ENCODE data around the gene UBASH3A. TPM values are rescaled to one million over a fixed set of nuclear protein-coding genes. Genes with fewer than 3 reads are reported as not detected.

UBASH3A gene
- total RNA-seq, 1 donor, result not detected

GRCh38 chr21:42474043-42474831 is 70.5 kb downstream of the UBASH3A start:
- H3K4me3 ChIP-seq (ENCODE audit: low read depth, low read length), result no peak overlapping the region
- DNase-seq (ENCODE audit: low read depth), result no peak
- TF ChIP-seq CTCF (IDR thresholded peaks at IDR 0.05; ENCODE audit: insufficient read depth, low read depth, low read length), result no peak

- no peak overlapping the region for H3K4me3 ChIP-seq (ENCODE audit: low read depth, low read length)
- TF ChIP-seq CTCF (IDR thresholded peaks at IDR 0.05; ENCODE audit: insufficient read depth, low read depth, low read length), result no peak
- DNase-seq (ENCODE audit: low read depth), result no peak
Measured at GRCh38 chr21:42475036-42475435, 71.3 kb downstream of the UBASH3A start.

- no peak for DNase-seq (ENCODE audit: low read depth)
- TF ChIP-seq CTCF (IDR thresholded peaks at IDR 0.05; ENCODE audit: insufficient read depth, low read depth, low read length), result no peak
- H3K4me3 ChIP-seq (ENCODE audit: low read depth, low read length), result no peak overlapping the region
Measured at GRCh38 chr21:42475526-42476387, 72.1 kb downstream of the UBASH3A start.

- DNase-seq (ENCODE audit: low read depth), result no peak
- H3K4me3 ChIP-seq (ENCODE audit: low read depth, low read length), result no peak overlapping the region
- no peak for TF ChIP-seq CTCF (IDR thresholded peaks at IDR 0.05; ENCODE audit: insufficient read depth, low read depth, low read length)
Measured at GRCh38 chr21:42476388-42477331, 73.0 kb downstream of the UBASH3A start.

- no peak for TF ChIP-seq CTCF (IDR thresholded peaks at IDR 0.05; ENCODE audit: insufficient read depth, low read depth, low read length)
- no peak for DNase-seq (ENCODE audit: low read depth)
- no peak overlapping the region for H3K4me3 ChIP-seq (ENCODE audit: low read depth, low read length)
Measured at GRCh38 chr21:42478504-42478903, 74.8 kb downstream of the UBASH3A start.

- no peak for TF ChIP-seq CTCF (IDR thresholded peaks at IDR 0.05; ENCODE audit: insufficient read depth, low read depth, low read length)
- no peak overlapping the region for H3K4me3 ChIP-seq (ENCODE audit: low read depth, low read length)
- DNase-seq (ENCODE audit: low read depth), result no peak
Measured at GRCh38 chr21:42479582-42479981, 75.9 kb downstream of the UBASH3A start.

Measured in fibroblast of villous mesenchyme (primary cell).